Measurements from ENCODE around the gene MRPL54.
"Not testable (repeated sequence)": the region's sequence is repeated elsewhere in the genome, so short reads cannot be mapped to it uniquely, and the experiment has no call there.

The MRPL54 gene

DNA sequence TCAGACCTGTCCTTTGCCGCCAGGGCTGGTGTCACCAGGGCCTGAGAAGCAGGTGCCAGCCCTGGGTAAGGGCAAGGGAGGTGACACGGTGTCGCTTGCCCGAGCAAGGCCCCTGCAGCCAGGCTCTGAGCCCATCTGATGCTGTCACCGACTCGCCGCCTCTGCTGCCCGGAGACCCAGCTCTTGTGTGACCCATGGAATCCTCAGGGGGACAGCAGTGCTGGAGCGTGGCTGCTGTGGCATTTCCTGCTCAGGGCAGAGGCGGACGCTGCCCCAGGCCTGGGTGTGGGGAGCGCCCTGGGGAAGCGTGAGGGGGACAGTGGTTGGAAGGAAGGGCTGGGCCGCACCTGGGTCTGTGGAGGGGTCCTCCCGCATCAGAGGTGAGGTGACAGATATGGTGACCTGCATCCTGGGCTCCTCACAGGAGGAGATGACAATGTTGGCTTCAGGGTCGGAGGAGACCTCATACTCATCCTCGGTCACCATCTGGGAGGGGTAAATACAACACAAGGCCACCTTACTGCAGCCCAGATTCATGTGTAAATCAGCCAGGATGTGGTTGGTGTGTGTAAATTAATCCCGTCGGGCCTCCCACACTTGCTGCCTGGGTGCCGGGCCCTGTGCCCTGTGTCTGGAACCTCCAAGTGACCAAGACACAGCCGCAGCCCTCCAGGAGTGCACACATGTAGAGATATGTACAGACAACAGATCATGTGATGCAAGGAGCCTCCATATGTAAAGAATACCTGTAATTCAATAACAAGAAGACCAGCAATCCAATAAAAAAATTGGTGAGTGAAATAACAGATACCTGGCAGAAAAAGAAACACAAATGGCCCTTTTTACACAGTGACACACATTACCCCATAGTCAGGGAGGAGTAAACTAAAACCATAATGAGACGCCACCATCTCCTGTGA is 51.3 kb downstream of the MRPL54 start:
- no peak for DNase-seq

DNA sequence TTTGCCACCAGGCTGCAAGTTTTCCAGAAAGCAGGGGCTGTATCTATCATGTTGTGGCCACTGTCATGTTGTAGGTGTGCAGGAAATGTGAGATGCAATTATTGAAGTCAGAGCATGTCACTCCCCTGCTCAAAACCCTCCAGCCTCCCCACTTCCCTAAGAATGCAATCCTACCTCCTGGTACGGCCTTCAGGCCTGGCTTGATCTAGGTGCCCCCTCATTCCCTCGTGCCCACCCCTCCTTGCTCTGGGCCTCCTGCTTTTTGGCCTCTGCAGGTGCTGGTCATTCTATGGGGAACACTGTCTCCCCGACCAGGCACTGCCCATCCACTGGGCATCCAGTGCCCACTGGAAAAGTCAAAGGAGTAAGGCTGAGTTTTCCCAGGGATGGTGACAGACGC is 52.2 kb downstream of the MRPL54 start:
- DNase-seq = no peak

DNA sequence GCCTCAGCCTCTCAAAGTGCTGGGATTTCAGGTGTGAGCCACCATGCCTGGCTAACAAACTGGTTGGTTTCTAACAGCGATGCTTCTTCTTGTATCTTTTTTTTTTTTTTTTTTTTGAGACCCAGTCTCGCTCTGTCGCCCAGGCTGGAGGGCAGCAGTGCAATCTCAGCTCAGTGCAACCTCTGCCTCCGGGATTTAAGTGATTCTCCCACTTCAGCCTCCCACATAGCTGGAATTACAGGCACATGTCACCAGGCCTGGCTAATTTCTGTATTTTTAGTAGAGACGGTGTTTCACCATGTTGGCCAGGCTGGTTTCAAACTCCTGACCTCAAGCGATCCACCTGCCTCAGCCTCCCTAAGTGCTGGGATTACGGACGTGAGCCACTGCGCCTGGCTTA is 53.7 kb downstream of the MRPL54 start:
- not testable (repeated sequence) for DNase-seq

DNA sequence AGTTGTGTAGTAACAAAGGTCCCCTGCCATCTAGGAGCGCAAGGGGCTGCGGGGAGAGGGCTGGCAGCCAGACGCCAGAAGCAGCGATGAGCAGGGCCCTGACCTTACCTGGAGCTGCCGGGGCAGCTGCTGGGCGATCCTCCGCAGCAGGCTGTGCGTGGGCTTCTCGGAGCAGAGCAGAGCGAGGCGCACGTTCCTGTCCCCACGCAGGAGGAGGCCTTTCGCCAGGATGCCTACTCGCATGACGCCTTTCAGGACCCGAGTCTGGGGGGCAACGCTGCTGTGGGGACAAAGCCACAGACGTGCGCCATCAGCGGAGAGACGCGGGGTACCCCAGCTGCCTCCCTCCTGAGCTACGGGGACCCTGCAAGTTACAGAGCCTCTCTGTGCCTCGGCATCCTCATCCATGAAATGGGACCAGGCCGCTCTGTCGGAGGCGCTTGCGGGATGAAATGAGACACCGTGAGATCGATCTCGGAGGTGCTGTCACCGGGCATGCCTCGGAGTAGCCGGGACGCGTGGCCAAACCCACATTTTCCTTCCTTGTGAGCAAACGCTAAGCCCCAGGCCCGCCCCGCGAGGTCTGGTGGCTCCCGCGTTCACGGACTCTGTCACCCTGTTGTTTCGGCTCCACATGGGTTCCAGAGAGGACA is 54.2 kb downstream of the MRPL54 start:
- no peak for DNase-seq

All from NCI-H2081 (cell line).